Pancreas (tissue), 10 donors: ENCODE data around the gene ACYP2. TPM values are rescaled to one million over a fixed set of nuclear protein-coding genes. Genes with fewer than 3 reads are reported as not detected.
"Not testable (repeated sequence)": the region's sequence is repeated elsewhere in the genome, so short reads cannot be mapped to it uniquely, and the experiment has no call there.

Experiments
- ATAC-seq, 4 donors: fragments of 200-7000 bp; cut with Tn5 transposase; one replicate each; pipeline versions ENCODE4 v1.8.0 to v1.9.1; 2020; ENCODE audit warnings: mild to moderate bottlenecking in 4 of 4, moderate library complexity in 4 of 4
- DNase-seq, 6 donors: peaks; one replicate each; pipeline ENCODE4 v3.0.0-alpha.2; 2020
- FAIRE-seq: peaks from 2 replicates; lab custom pipeline; 2012; peaks lifted over from hg19 to GRCh38; lab: Jason Lieb, UNC
- H3K27ac ChIP-seq, 4 donors: fragments of 200-600 bp; sonication (generic); 1 replicate in 3 of 4; 2 replicates in 1 of 4; pipeline versions ENCODE4 v1.5.0 to v1.8.0; 2020
- H3K27me3 ChIP-seq, 4 donors: fragments of 200-600 bp; one replicate each; pipeline ENCODE4 v1.8.0; 2021
- H3K36me3 ChIP-seq, 3 donors: fragments of 200-600 bp; sonication (generic) in 1 of 3; one replicate each; pipeline versions ENCODE4 v1.5.0 to v1.8.0; 2020 to 2021
- H3K4me1 ChIP-seq, 3 donors: fragments of 200-600 bp; one replicate each; pipeline ENCODE4 v1.8.0; 2021
- H3K4me3 ChIP-seq, 4 donors: fragments of 200-600 bp; sonication (generic) in 2 of 4; one replicate each; pipeline versions ENCODE4 v1.5.0 to v1.8.0; 2020 to 2021
- H3K9me3 ChIP-seq, 4 donors: fragments of 200-600 bp; one replicate each; pipeline ENCODE4 v1.8.0; 2021
- CTCF ChIP-seq, 4 donors: fragments of 200-600 bp; sonication (generic) in 3 of 4; IDR thresholded peaks; one replicate each; pipeline versions ENCODE4 v1.5.0 to v1.8.0; 2021; ENCODE audit warnings: antibody characterized with exemption in 4 of 4
- WGBS, 2 donors: extraction: QIAGEN DNeasy Blood & Tissue Kit; methylation state at CpG; one replicate each; pipeline ENCODE4 v1.1.7; 2013; 5-methylcytosine and 5-hydroxymethylcytosine counted together
- intact Hi-C, 3 donors: fragments of 100-400 bp; cut with DNase I; formaldehyde crosslinking; loops; one replicate each; pipeline versions ENCODE4 v1.11.1 to v1.14.2; 2022
- polyA plus RNA-seq, 2 donors: library from polyadenylated mRNA; stranded (reverse); fragments of 200-250 nt; gene quantifications; one replicate each; pipeline ENCODE4 v1.2.3, GENCODE V29; 2013
- total RNA-seq, 6 donors: library from RNA; stranded (reverse); fragmentation: NEBNext Ultra II Directional in 4 of 6; extraction: Animal tissue kit (Norgen Biotek cat#: 25700) in 4 of 6; gene quantifications; one replicate each; pipeline versions ENCODE4 v1.2.1 to v1.2.4, GENCODE V29; 2021 to 2023
- donor health status: healthy with polysubstance abuse.
- donor health status: DM: no; HTN: no; CAD: no; lungs with moderate emphysema.
- donor health status: DM: no; HTN: no; CAD: no.
- donor health status: control.
- donor health status: control.
- donor health status: Bipolar disorder and iron deficiency.
- donor health status: DM: yes; HTN: yes; CAD: no.
- donor health status: DM: no; HTN: no; CAD: no.
- donor health status: DM: no; HTN: no; CAD: no.
- donor health status: DM: yes; HTN: yes; CAD: no.

The ACYP2 gene
- total and polyA plus RNA-seq, 8 donors: 8.0 to 18.0 (median 10.4) TPM

DNA sequence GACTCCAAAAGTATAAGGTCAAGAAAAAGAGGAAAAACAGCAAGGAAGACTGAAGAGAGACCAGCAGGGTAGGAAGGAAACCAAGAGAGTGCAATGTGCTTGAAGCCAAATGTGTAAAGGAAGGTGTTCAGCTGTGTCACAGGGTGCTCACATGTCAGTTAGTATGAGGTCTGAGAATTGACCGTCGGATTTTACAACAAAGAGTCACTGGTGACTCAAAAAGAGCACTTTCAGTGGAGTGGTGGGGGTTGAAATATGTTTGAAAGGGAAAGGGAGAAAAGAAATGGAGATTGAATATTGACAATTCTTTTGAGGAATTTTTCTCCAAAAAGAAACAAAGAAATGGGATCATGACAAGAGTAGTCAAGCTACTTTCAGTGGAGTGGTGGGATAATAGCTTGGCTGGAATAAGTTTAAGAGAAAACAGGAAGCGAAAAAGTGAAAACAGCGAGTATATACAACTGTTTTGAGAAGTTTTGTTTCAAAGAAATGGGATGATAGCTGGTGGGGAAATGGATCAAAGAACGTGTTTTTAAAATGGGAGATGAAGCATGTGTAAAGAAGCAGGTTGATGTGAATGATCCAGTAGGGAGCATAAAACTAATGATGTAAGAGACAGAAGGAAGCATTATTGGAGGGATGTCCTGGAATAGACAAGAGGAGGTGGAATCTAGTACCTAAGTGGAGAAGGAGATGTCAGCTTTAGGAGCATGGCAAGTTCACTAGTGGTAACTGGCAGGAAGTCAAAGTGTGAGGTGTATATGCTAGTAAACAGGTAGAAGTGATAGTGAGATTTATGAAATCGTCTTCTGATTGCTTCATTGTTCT, 144.2 kb downstream of the ACYP2 start:
- H3K36me3 ChIP-seq: no peaks in the 10 kb centered on the region
- intact Hi-C loops: no loop called here
- FAIRE-seq (no peak), DNase-seq (no peak), ATAC-seq (no peak)
- peaks cover 0 to 10% (median 6%) of the 10 kb centered on the region in 3 donors for H3K4me1 ChIP-seq
- H3K9me3 ChIP-seq: no peaks in the 10 kb centered on the region
- WGBS, 2 donors: 88 to 92% methylated on average over 6 of the region's 6 CpGs
- TF ChIP-seq CTCF (IDR thresholded peaks at IDR 0.05): no peak
- H3K27me3 ChIP-seq: no peaks in the 10 kb centered on the region
- H3K27ac ChIP-seq: no peak overlapping the region
- H3K4me3 ChIP-seq: no peak overlapping the region

DNA sequence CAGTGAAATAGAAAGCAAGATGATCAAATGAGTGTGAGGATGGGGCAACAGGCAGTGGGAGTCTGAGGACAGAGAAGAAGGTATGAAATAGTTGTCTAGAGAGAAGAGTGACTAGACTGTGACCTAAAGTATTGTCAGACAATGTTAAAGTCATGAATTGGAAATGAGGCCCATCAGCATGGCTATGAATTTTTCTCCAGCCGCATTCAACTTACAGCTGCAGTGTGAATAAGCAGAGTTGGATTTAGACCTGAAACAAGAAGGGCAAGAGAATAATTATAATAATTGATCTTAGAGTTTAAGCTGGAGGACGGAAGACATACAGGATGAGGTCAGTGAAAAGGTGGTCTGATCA, 144.8 kb downstream of the ACYP2 start:
- no peaks in the 10 kb centered on the region for H3K36me3 ChIP-seq
- intact Hi-C loops: no loop called here
- no peaks in the 10 kb centered on the region for H3K27me3 ChIP-seq
- ATAC-seq (no peak), DNase-seq (no peak), FAIRE-seq (no peak)
- no peak overlapping the region for H3K27ac ChIP-seq
- WGBS, 2 donors: 98 to 100% methylated on average over 2 of the region's 2 CpGs
- H3K4me1 ChIP-seq: peaks cover 0 to 10% (median 6%) of the 10 kb centered on the region in 3 donors
- H3K4me3 ChIP-seq: no peak overlapping the region
- no peak for TF ChIP-seq CTCF (IDR thresholded peaks at IDR 0.05)
- no peaks in the 10 kb centered on the region for H3K9me3 ChIP-seq

GRCh38 chr2:54261537-54261936, 146.1 kb downstream of the ACYP2 start:
- H3K27ac ChIP-seq: no peak overlapping the region
- no peak for FAIRE-seq
- no peak for ATAC-seq
- H3K9me3 ChIP-seq: no peaks in the 10 kb centered on the region
- TF ChIP-seq CTCF (IDR thresholded peaks at IDR 0.05): no peak
- H3K36me3 ChIP-seq: no peaks in the 10 kb centered on the region
- H3K4me1 ChIP-seq: peaks cover 0 to 10% (median 6%) of the 10 kb centered on the region in 3 donors
- no peaks in the 10 kb centered on the region for H3K27me3 ChIP-seq
- no peak for DNase-seq
- H3K4me3 ChIP-seq: no peak overlapping the region
- intact Hi-C loops: no loop called here
- WGBS, 2 donors: 17 to 18% methylated on average over 2 of the region's 2 CpGs

DNA sequence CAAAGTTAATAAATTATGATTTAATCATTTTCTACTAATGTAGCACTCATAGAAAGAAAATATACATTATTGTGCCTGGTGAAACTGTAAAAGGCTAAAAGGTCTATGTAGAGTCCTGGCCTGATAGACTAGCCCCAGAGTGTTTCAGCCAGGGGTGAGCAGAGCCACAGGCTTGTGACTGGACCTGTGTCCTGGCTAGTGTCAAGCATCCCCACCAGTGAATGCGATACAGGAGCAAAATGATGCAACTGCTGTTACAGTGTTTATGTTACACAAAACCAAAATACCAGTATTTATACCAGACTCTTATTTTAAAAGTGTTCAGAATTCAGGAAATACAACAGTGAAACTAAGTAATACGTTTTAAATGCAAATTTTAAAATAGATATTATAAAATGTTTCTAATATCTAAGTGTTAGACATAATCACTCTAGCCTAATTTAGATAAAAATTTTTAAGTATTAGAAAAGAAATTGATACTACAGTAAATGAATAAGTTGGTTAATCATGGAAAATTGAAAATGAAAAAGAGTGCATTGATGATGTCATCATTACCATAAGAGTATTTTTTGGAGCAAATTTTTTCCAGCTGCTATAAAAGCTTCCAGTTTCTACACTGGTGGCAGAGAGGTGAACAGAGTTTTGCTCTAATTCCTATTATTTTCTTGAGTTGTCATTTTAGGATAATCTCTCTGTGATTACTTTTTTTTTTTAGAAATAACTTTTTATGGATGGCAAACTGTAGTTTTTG, 146.8 kb downstream of the ACYP2 start:
- no peak for TF ChIP-seq CTCF (IDR thresholded peaks at IDR 0.05)
- intact Hi-C loops: no loop called here
- 77 to 86% methylated on average over 2 of the region's 2 CpGs for WGBS, 2 donors
- Histone ChIP-seq H3K36me3 (no peaks in the 10 kb centered on the region), H3K27ac (no peak overlapping the region), H3K9me3 (no peaks in the 10 kb centered on the region), H3K4me3 (no peak overlapping the region), H3K4me1 (peaks cover 0 to 10% (median 6%) of the 10 kb centered on the region in 3 donors), H3K27me3 (no peaks in the 10 kb centered on the region)
- ATAC-seq (peak in 2 of 4 donors; percentile 26 to 46), DNase-seq (no peak), FAIRE-seq (no peak)

- H3K27me3 ChIP-seq, H3K4me3 ChIP-seq, H3K4me1 ChIP-seq, intact Hi-C loops, H3K9me3 ChIP-seq, DNase-seq, FAIRE-seq, H3K36me3 ChIP-seq, ATAC-seq, H3K27ac ChIP-seq: not testable (repeated sequence)
- 74 to 75% methylated on average over 1 of the region's 1 CpG for WGBS, 2 donors
Measured at GRCh38 chr2:54265081-54265480, 149.7 kb downstream of the ACYP2 start.
